ENCODE data around the gene UBE2QL1.

GRCh38 chr5:6496207-6496584, 47.5 kb downstream of the UBE2QL1 start:
- TF ChIP-seq CEBPB (IDR thresholded peaks at IDR 0.05) (no peak), CTCF (IDR thresholded peaks at IDR 0.05) (no peak), JUN (IDR thresholded peaks at IDR 0.05) (no peak), EHMT2 (IDR thresholded peaks at IDR 0.05; ENCODE audit: low read depth) (no peak), ELK1 (IDR thresholded peaks at IDR 0.05; ENCODE audit: low read depth, low read length) (no peak), POLR2A (IDR thresholded peaks at IDR 0.05; ENCODE audit: low read length) (no peak), NFE2L2 (conservative IDR thresholded peaks at IDR 0.05; ENCODE audit: low read length) (no peak), RCOR1 (IDR thresholded peaks at IDR 0.05; ENCODE audit: low read depth, low read length) (no peak)
